MCF 10A (cell line): ENCODE measurements around the gene NSL1. TPM values are rescaled to one million over a fixed set of nuclear protein-coding genes. Genes with fewer than 3 reads are reported as not detected.

Experiments used
- BruUV-seq: library from RNA; stranded (reverse); fragments of 400-500 nt; replicated peaks from 2 replicates; lab custom pipeline; 2021; lab: Mats Ljungman, UMichigan
- CTCF ChIA-PET: fragments of 300-600 bp; sonication (Branson Sonifier 250); formaldehyde crosslinking; extraction: SDS; loops from one replicate; lab custom pipeline; 2021; ENCODE audit warnings: antibody characterized with exemption, inconsistent platforms; lab: Yijun Ruan, JAX
- POLR2A ChIA-PET: fragments of 300-600, 350-650 bp; sonication (Branson Sonifier 250); formaldehyde crosslinking; extraction: SDS; loops from one replicate; lab custom pipeline; 2020; ENCODE audit warnings: antibody characterized with exemption, inconsistent platforms; lab: Yijun Ruan, JAX
- DNase-seq: peaks from one replicate; pipeline ENCODE4 v3.0.0-alpha.2; 2018; ENCODE audit not compliant: unreplicated experiment
- H3K27ac Mint-ChIP-seq: one replicate; pipeline ENCODE4 v1.8.0; 2022; ENCODE audit warnings: mild to moderate bottlenecking, low read depth, mixed read lengths; ENCODE audit not compliant: unreplicated experiment
- H3K27me3 Mint-ChIP-seq: one replicate; pipeline ENCODE4 v1.8.0; 2022; ENCODE audit warnings: mixed read lengths; ENCODE audit not compliant: insufficient read depth, unreplicated experiment
- H3K36me3 Mint-ChIP-seq: one replicate; pipeline ENCODE4 v1.8.0; 2022; ENCODE audit warnings: mild to moderate bottlenecking, moderate library complexity, mixed read lengths; ENCODE audit not compliant: insufficient read depth, unreplicated experiment
- H3K4me1 Mint-ChIP-seq: one replicate; pipeline ENCODE4 v1.8.0; 2022; ENCODE audit warnings: mixed read lengths; ENCODE audit not compliant: insufficient read depth, unreplicated experiment
- H3K4me3 Mint-ChIP-seq: one replicate; pipeline ENCODE4 v1.8.0; 2022; ENCODE audit warnings: mild to moderate bottlenecking, moderate library complexity, mixed read lengths; ENCODE audit not compliant: unreplicated experiment
- H3K9me3 Mint-ChIP-seq: one replicate; pipeline ENCODE4 v1.8.0; 2022; ENCODE audit warnings: mixed read lengths; ENCODE audit not compliant: unreplicated experiment
- CTCF ChIP-seq: fragments of 200-600 bp; IDR thresholded peaks from one replicate; pipeline ENCODE4 v1.8.0; 2022; ENCODE audit warnings: antibody characterized with exemption, mild to moderate bottlenecking; ENCODE audit not compliant: unreplicated experiment
- intact Hi-C: fragments of 100-400 bp; cut with micrococcal nuclease; formaldehyde crosslinking; loops from 2 replicates; pipeline ENCODE4 v1.14.1; 2022
- total RNA-seq: library from RNA; stranded (reverse); gene quantifications from 2 replicates; pipeline ENCODE4 v1.2.3, GENCODE V29; 2022

Gene NSL1
- total RNA-seq, 1 experiment from 2014 or later = 39.7 TPM

- H3K36me3 Mint-ChIP-seq = peaks cover 11% of the 10 kb centered on the region
- CTCF ChIA-PET = interaction anchor here (0.6 to 14.0 kb wide), 6 partner anchors 10 to 282 kb away, joined by 3 to 156 read pairs (median 4); no protein-coding TSS in a partner anchor
- H3K27me3 Mint-ChIP-seq = no peaks in the 10 kb centered on the region
- no TSS peak for BruUV-seq
- no peak for DNase-seq
- H3K4me1 Mint-ChIP-seq = no peaks in the 10 kb centered on the region
- H3K27ac Mint-ChIP-seq = no peak overlapping the region
- no peak for TF ChIP-seq CTCF
- POLR2A ChIA-PET = interaction anchor here (0.5 to 2.9 kb wide), 2 partner anchors 11 to 14 kb away, joined by 3 to 6 read pairs; no protein-coding TSS in a partner anchor
- intact Hi-C loops = no loop called here
- H3K9me3 Mint-ChIP-seq = no peaks in the 10 kb centered on the region
- H3K4me3 Mint-ChIP-seq = no peak overlapping the region
Observed at GRCh38 chr1:212759683-212760082, 31.9 kb downstream of the NSL1 start.

- H3K4me1 Mint-ChIP-seq = peaks cover 19% of the 10 kb centered on the region
- CTCF ChIA-PET = interaction anchor here (0.6 to 14.0 kb wide), 10 partner anchors 9 to 499 kb away, joined by 3 to 156 read pairs (median 5); no protein-coding TSS in a partner anchor
- no peak for DNase-seq
- H3K9me3 Mint-ChIP-seq = no peaks in the 10 kb centered on the region
- intact Hi-C loops = no loop called here
- no peaks in the 10 kb centered on the region for H3K27me3 Mint-ChIP-seq
- H3K36me3 Mint-ChIP-seq = peaks cover 18% of the 10 kb centered on the region
- no peak for TF ChIP-seq CTCF
- no peak overlapping the region for H3K27ac Mint-ChIP-seq
- POLR2A ChIA-PET = interaction anchor here (1.2 kb wide), 1 partner anchor 285 kb away, joined by 5 read pairs; no protein-coding TSS in a partner anchor
- BruUV-seq = no TSS peak
- no peak overlapping the region for H3K4me3 Mint-ChIP-seq
Observed at GRCh38 chr1:212754680-212755079, 36.9 kb downstream of the NSL1 start.

- Mint-ChIP-seq H3K4me1 (peaks cover 19% of the 10 kb centered on the region), H3K9me3 (no peaks in the 10 kb centered on the region), H3K27me3 (no peaks in the 10 kb centered on the region), H3K36me3 (peaks cover 18% of the 10 kb centered on the region), H3K4me3 (no peak overlapping the region), H3K27ac (no peak overlapping the region)
- no peak for DNase-seq
- POLR2A ChIA-PET = no interaction called here
- BruUV-seq = no TSS peak
- intact Hi-C loops = no loop called here
- TF ChIP-seq CTCF = no peak
- CTCF ChIA-PET = interaction anchor here (0.6 to 14.0 kb wide), 10 partner anchors 8 to 499 kb away, joined by 3 to 156 read pairs (median 6); no protein-coding TSS in a partner anchor
Observed at GRCh38 chr1:212754193-212754592, 37.4 kb downstream of the NSL1 start.

GRCh38 chr1:212753749-212754148, 37.8 kb downstream of the NSL1 start:
- ChIA-PET POLR2A (interaction anchor here (1.0 kb wide), 1 partner anchor 145 kb away, joined by 3 read pairs; the partner anchor contains the start of gene ATF3), CTCF (interaction anchor here (0.9 to 14.0 kb wide), 9 partner anchors 8 to 683 kb away, joined by 3 to 156 read pairs (median 6); no protein-coding TSS in a partner anchor)
- no peaks in the 10 kb centered on the region for H3K27me3 Mint-ChIP-seq
- H3K4me1 Mint-ChIP-seq = peaks cover 19% of the 10 kb centered on the region
- peaks cover 18% of the 10 kb centered on the region for H3K36me3 Mint-ChIP-seq
- intact Hi-C loops = no loop called here
- no TSS peak for BruUV-seq
- TF ChIP-seq CTCF = no peak
- H3K9me3 Mint-ChIP-seq = no peaks in the 10 kb centered on the region
- H3K4me3 Mint-ChIP-seq = no peak overlapping the region
- no peak for DNase-seq
- no peak overlapping the region for H3K27ac Mint-ChIP-seq
